ENCODE results near the gene ZSCAN22. TPM values are rescaled to one million over a fixed set of nuclear protein-coding genes. Genes with fewer than 3 reads are reported as not detected.

The ZSCAN22 gene
- total RNA-seq, 1 donor from 2014 or later: 6.3 TPM

DNA sequence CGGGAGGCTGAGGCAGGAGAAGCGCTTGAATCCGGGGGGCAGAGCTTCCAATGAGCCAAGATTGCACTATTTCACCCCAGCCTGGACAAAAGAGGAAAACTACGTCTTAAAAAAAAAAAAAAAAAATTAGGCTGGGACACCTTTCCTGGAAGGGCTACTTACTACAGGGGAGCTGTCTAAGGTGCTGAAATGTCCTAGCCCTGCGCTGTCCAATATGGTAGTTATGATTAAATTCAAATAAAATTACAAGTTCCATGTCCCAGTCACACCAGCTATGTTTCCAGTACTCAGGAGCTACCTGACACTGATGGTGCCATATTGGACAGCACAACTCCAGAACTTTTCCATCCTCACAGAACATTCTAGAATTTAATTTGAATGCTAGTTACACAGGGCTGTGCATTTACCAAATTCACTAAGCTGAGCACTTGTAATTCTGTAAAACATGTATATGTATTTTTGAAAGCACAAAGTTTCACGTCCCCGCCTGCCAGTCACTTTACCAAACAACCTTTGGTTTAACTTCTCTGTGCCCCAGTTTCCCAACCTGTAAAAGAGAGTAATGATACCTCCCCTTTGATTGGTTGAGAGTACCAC, 9.2 kb upstream of the ZSCAN22 start:
- Mint-ChIP-seq H3K27me3 (ENCODE audit: low read depth) (no peaks in the 10 kb centered on the region), H3K27ac (ENCODE audit: unreplicated experiment) (no peak overlapping the region), H3K9me3 (no peaks in the 10 kb centered on the region), H3K4me1 (no peaks in the 10 kb centered on the region), H3K36me3 (ENCODE audit: low read depth) (peaks cover 17% of the 10 kb centered on the region), H3K4me3 (no peak overlapping the region)
- TF ChIP-seq, protein P1, sequence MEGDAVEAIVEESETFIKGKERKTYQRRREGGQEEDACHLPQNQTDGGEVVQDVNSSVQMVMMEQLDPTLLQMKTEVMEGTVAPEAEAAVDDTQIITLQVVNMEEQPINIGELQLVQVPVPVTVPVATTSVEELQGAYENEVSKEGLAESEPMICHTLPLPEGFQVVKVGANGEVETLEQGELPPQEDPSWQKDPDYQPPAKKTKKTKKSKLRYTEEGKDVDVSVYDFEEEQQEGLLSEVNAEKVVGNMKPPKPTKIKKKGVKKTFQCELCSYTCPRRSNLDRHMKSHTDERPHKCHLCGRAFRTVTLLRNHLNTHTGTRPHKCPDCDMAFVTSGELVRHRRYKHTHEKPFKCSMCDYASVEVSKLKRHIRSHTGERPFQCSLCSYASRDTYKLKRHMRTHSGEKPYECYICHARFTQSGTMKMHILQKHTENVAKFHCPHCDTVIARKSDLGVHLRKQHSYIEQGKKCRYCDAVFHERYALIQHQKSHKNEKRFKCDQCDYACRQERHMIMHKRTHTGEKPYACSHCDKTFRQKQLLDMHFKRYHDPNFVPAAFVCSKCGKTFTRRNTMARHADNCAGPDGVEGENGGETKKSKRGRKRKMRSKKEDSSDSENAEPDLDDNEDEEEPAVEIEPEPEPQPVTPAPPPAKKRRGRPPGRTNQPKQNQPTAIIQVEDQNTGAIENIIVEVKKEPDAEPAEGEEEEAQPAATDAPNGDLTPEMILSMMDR (conservative IDR thresholded peaks at IDR 0.05): no peak
- no peak for DNase-seq (ENCODE audit: low read depth, low spot score)

- H3K4me3 Mint-ChIP-seq: no peak overlapping the region
- TF ChIP-seq, protein P1 (conservative IDR thresholded peaks at IDR 0.05): no peak
- H3K9me3 Mint-ChIP-seq: no peaks in the 10 kb centered on the region
- no peak overlapping the region for H3K27ac Mint-ChIP-seq (ENCODE audit: unreplicated experiment)
- H3K27me3 Mint-ChIP-seq (ENCODE audit: low read depth): no peaks in the 10 kb centered on the region
- no peak for DNase-seq (ENCODE audit: low read depth, low spot score)
- H3K4me1 Mint-ChIP-seq: no peaks in the 10 kb centered on the region
- H3K36me3 Mint-ChIP-seq (ENCODE audit: low read depth): peaks cover 12% of the 10 kb centered on the region
Measured at GRCh38 chr19:58318297-58318696, 8.5 kb upstream of the ZSCAN22 start.

DNA sequence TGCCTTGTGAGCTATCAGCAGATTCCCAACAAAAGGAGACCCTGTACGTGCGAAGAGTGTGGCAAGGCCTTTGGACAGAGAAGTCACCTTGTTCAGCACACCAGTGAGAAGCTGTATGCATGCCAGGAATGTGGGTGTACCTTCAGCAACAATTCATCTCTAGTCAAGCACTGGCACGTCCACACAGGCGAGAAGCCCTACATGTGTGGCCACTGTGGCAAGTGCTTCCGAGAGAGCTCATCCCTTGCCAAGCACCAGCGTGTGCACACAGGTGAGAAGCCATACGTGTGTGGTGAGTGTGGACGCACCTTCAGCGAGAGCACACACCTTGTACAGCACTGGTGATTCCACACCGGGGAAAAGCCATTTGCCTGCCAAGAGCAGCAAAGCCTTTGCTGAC, 7.6 kb upstream of the ZSCAN22 start:
- TF ChIP-seq, protein P1 (conservative IDR thresholded peaks at IDR 0.05): no peak
- Mint-ChIP-seq H3K36me3 (ENCODE audit: low read depth) (peaks cover 6% of the 10 kb centered on the region), H3K27me3 (ENCODE audit: low read depth) (no peaks in the 10 kb centered on the region), H3K9me3 (no peaks in the 10 kb centered on the region), H3K4me3 (no peak overlapping the region), H3K27ac (ENCODE audit: unreplicated experiment) (no peak overlapping the region), H3K4me1 (no peaks in the 10 kb centered on the region)
- no peak for DNase-seq (ENCODE audit: low read depth, low spot score)

- Mint-ChIP-seq H3K27ac (ENCODE audit: unreplicated experiment) (no peak overlapping the region), H3K27me3 (ENCODE audit: low read depth) (no peaks in the 10 kb centered on the region)
Measured at GRCh38 chr19:58325311-58326022, 1.3 kb upstream of the ZSCAN22 start.

DNA sequence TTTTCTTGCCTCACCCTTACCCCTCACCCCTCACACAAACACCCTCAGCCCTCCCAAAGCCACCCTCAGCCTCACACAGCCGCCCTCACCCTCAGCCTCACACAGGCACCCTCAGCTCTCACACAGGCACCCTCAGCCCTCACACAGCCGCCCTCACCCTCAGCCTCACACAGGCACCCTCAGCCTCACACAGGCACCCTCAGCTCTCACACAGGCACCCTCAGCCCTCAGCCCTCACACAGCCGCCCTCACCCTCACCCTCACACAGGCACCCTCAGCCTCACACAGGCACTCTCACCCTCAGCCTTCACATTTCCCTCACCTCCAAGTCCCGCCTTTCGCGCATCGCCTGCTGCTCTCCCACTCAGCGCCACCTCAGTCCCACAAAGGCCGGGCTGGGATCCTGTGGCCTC, 287 bp upstream of the ZSCAN22 start:
- H3K4me1 Mint-ChIP-seq: peaks cover 12% of the 10 kb centered on the region
- no peaks in the 10 kb centered on the region for H3K27me3 Mint-ChIP-seq (ENCODE audit: low read depth)
- H3K36me3 Mint-ChIP-seq (ENCODE audit: low read depth): no peaks in the 10 kb centered on the region
- DNase-seq (ENCODE audit: low read depth, low spot score): no peak
- no peaks in the 10 kb centered on the region for H3K9me3 Mint-ChIP-seq
- TF ChIP-seq, protein P1 (conservative IDR thresholded peaks at IDR 0.05): no peak
- no peak overlapping the region for H3K27ac Mint-ChIP-seq (ENCODE audit: unreplicated experiment)
- no peak overlapping the region for H3K4me3 Mint-ChIP-seq

More at GRCh38 chr19:58325311-58326022, 1.3 kb upstream of the ZSCAN22 start:
- TF ChIP-seq, protein P1 (conservative IDR thresholded peaks at IDR 0.05): no peak
- Mint-ChIP-seq H3K36me3 (ENCODE audit: low read depth) (no peaks in the 10 kb centered on the region), H3K4me3 (no peak overlapping the region), H3K9me3 (no peaks in the 10 kb centered on the region), H3K4me1 (peaks cover 11% of the 10 kb centered on the region)
- DNase-seq (ENCODE audit: low read depth, low spot score): no peak
